HepG2 (cell line): ENCODE measurements around the gene CCSER2. TPM values are rescaled to one million over a fixed set of nuclear protein-coding genes. Genes with fewer than 3 reads are reported as not detected.

ENCODE experiments used
- ATAC-seq: fragments of 200-7000 bp; cut with Tn5 transposase; 3 replicates; pipeline ENCODE4 v1.9.1; 2020; ENCODE audit warnings: mild to moderate bottlenecking, moderate library complexity
- BruUV-seq: library from RNA; stranded (reverse); fragments of 400-500 nt; replicated peaks from 2 replicates; lab custom pipeline; 2021; lab: Mats Ljungman, UMichigan
- CTCF ChIA-PET: fragments of 300-600 bp; formaldehyde crosslinking; extraction: SDS; loops from one replicate; lab custom pipeline; 2021; ENCODE audit warnings: low total read pairs, inconsistent platforms, low intra/inter-chr PET ratio; lab: Yijun Ruan, JAX
- POLR2A ChIA-PET: fragments of 350-600 bp; sonication (Branson Sonifier 250); formaldehyde crosslinking; loops from one replicate; lab custom pipeline; 2020; ENCODE audit warnings: antibody characterized with exemption, inconsistent platforms; lab: Yijun Ruan, JAX
- DNase-seq: peaks from one replicate; pipeline ENCODE4 v3.0.0-alpha.2; 2015; ENCODE audit warnings: low spot score
- FAIRE-seq: peaks from 3 replicates; lab custom pipeline; 2011; peaks lifted over from hg19 to GRCh38; lab: Jason Lieb, UNC
- H2AFZ ChIP-seq: one replicate; pipeline ENCODE4 v1.6.1; 2011; ENCODE audit warnings: low read length, inconsistent platforms
- H3K27ac ChIP-seq: fragments of 300-600 bp; 3 replicates; pipeline ENCODE4 v1.8.0; 2011; ENCODE audit warnings: mixed run types, mild to moderate bottlenecking, mixed read lengths, low read length, inconsistent platforms; ENCODE audit not compliant: insufficient read depth; ENCODE audit errors: extremely low read length
- H3K27me3 ChIP-seq, 2 experiments: fragments of 200-600 bp in 1 of 2; 2 replicates in 1 of 2; 3 replicates in 1 of 2; pipeline versions ENCODE4 v1.6.0 to v1.8.0; 2011; ENCODE audit warnings: low read length in 2 of 2, mild to moderate bottlenecking in 2 of 2, moderate library complexity in 2 of 2, inconsistent platforms in 1 of 2; ENCODE audit not compliant: insufficient read depth in 2 of 2, control insufficient read depth in 1 of 2
- H3K36me3 ChIP-seq, 2 experiments: fragments of 200-600 bp in 1 of 2; replicated peaks in 1 of 2; 2 replicates in 1 of 2; 3 replicates in 1 of 2; pipeline versions ENCODE4 v1.5.1 to v1.8.0; 2011; ENCODE audit warnings: low read length in 2 of 2, inconsistent platforms in 1 of 2; ENCODE audit not compliant: insufficient read depth in 2 of 2, control insufficient read depth in 1 of 2
- H3K4me1 ChIP-seq: 2 replicates; pipeline ENCODE4 v1.5.1; 2012; ENCODE audit warnings: low read length, inconsistent platforms; ENCODE audit not compliant: insufficient read depth
- H3K4me2 ChIP-seq: 2 replicates; pipeline ENCODE4 v1.6.0; 2011; ENCODE audit warnings: low read depth, low read length, inconsistent platforms
- H3K4me3 ChIP-seq, 3 experiments: fragments of 200-600 bp in 1 of 3; sonication (generic), shearing (Covaris generic) in 1 of 3; replicated peaks in 1 of 3; 2 replicates each; pipeline ENCODE4 v1.5.1; 2011 to 2016; ENCODE audit warnings: low read length in 3 of 3, inconsistent platforms in 2 of 3, low read depth in 2 of 3, mild to moderate bottlenecking in 2 of 3, control low read depth in 1 of 3, mixed read lengths in 1 of 3; ENCODE audit not compliant: insufficient read depth in 1 of 3
- H3K79me2 ChIP-seq: one replicate; pipeline ENCODE4 v1.6.1; 2011; ENCODE audit warnings: low read length, inconsistent platforms; ENCODE audit not compliant: insufficient read depth
- H3K9ac ChIP-seq: 2 replicates; pipeline ENCODE4 v1.6.0; 2011; ENCODE audit warnings: mild to moderate bottlenecking, low read depth, low read length, inconsistent platforms; ENCODE audit not compliant: insufficient read depth
- H3K9me3 ChIP-seq: 2 replicates; pipeline ENCODE4 v1.5.1; 2012; ENCODE audit warnings: mild to moderate bottlenecking, low read length
- H4K20me1 ChIP-seq: 2 replicates; pipeline ENCODE4 v1.6.0; 2011; ENCODE audit warnings: inconsistent platforms, mild to moderate bottlenecking, low read length, moderate library complexity; ENCODE audit not compliant: insufficient read depth
- GFI1 ChIP-seq: sonication (generic); formaldehyde crosslinking; IDR thresholded peaks from 2 replicates; pipeline ENCODE4 v1.5.0; 2020; ENCODE audit warnings: missing genetic modification reagents, mild to moderate bottlenecking, borderline replicate concordance
- KLF16 ChIP-seq, 2 experiments: sonication (generic) in 1 of 2; formaldehyde crosslinking in 1 of 2; IDR thresholded peaks; 2 replicates each; pipeline versions ENCODE4 v1.6.1 to v1.8.0; 2016 to 2023; ENCODE audit warnings: missing genetic modification reagents in 2 of 2, missing compliant biosample characterization in 1 of 2
- PAWR ChIP-seq: sonication (generic); formaldehyde crosslinking; IDR thresholded peaks from 2 replicates; pipeline ENCODE4 v1.4.0; 2020; ENCODE audit warnings: missing genetic modification reagents, mild to moderate bottlenecking, borderline replicate concordance
- PHF21A ChIP-seq: sonication (generic); formaldehyde crosslinking; IDR thresholded peaks from 2 replicates; pipeline ENCODE4 v1.5.0; 2020; ENCODE audit warnings: mild to moderate bottlenecking, missing genetic modification reagents
- REXO4 ChIP-seq: sonication (generic); formaldehyde crosslinking; IDR thresholded peaks from 2 replicates; pipeline ENCODE4 v1.8.0; 2022; ENCODE audit warnings: missing genetic modification reagents, mild to moderate bottlenecking, borderline replicate concordance
- YEATS2 ChIP-seq: sonication (generic); formaldehyde crosslinking; IDR thresholded peaks from 2 replicates; pipeline ENCODE4 v1.4.0; 2020; ENCODE audit warnings: missing genetic modification reagents, borderline replicate concordance
- ZGPAT ChIP-seq: IDR thresholded peaks from 2 replicates; pipeline ENCODE4 v1.6.1; 2016; ENCODE audit warnings: mild to moderate bottlenecking
- ZNF354B ChIP-seq: sonication (generic); formaldehyde crosslinking; IDR thresholded peaks from 2 replicates; pipeline ENCODE4 v1.8.0; 2022; ENCODE audit warnings: mild to moderate bottlenecking, missing genetic modification reagents
- ZNF530 ChIP-seq: sonication (generic); formaldehyde crosslinking; IDR thresholded peaks from 2 replicates; pipeline ENCODE4 v1.5.0; 2020; ENCODE audit warnings: low read depth, mild to moderate bottlenecking, missing genetic modification reagents
- ZNF570 ChIP-seq: sonication (generic); formaldehyde crosslinking; IDR thresholded peaks from 2 replicates; pipeline ENCODE4 v1.4.0; 2020; ENCODE audit warnings: mild to moderate bottlenecking, missing genetic modification reagents, borderline replicate concordance
- ZNF619 ChIP-seq: sonication (generic); formaldehyde crosslinking; IDR thresholded peaks from 2 replicates; pipeline ENCODE4 v1.4.0; 2020; ENCODE audit warnings: mild to moderate bottlenecking, missing genetic modification reagents
- WGBS: methylation state at CpG from one replicate; pipeline ENCODE4 v1.1.6; 2017; ENCODE audit warnings: low lambda C conversion rate; 5-methylcytosine and 5-hydroxymethylcytosine counted together
- in situ Hi-C: cut with HindIII; loops from 2 replicates; pipeline ENCODE4 v1.10.0; 2017; ENCODE audit warnings: low pct_unique_long_range_greater_than_20kb; ENCODE audit not compliant: extremely low pct_ligation_motif_present
- intact Hi-C: fragments of 100-400 bp; cut with micrococcal nuclease; formaldehyde crosslinking; loops from one replicate; pipeline ENCODE4 v1.10.0; 2022; ENCODE audit not compliant: unreplicated experiment
- polyA plus RNA-seq, 8 experiments: library from polyadenylated mRNA; depleted of rRNA in 3 of 8; stranded (reverse) in 7 of 8; unstranded in 1 of 8; fragments of >200 nt; fragmentation: Illumina TruSeq in 4 of 8; extraction: Trizol in 4 of 8; gene quantifications; 2 replicates each; pipeline versions ENCODE4 v1.2.1 to v1.2.3, GENCODE V29; 2011 to 2016; ENCODE audit warnings: low read depth in 4 of 8, missing spikeins in 1 of 8, mixed read lengths in 1 of 8; ENCODE audit not compliant: insufficient read depth in 1 of 8
- total RNA-seq, 5 experiments: library from RNA; depleted of rRNA; stranded (reverse); fragments of >200 nt; fragmentation: Illumina TruSeq; extraction: Trizol; gene quantifications; 2 replicates each; pipeline ENCODE4 v1.2.3, GENCODE V29; 2016; ENCODE audit warnings: low read depth in 1 of 5
- TF ChIP-seq, protein P1 (sequence below): sonication (generic); formaldehyde crosslinking; IDR thresholded peaks from 2 replicates; pipeline ENCODE4 v1.4.0; 2020; ENCODE audit warnings: missing genetic modification reagents

The CCSER2 gene
- total and polyA plus RNA-seq, 2 of the 13 experiments (the other 11 are each of a cell fraction or from before 2014, with no cell fraction given) = 13.3 to 17.2 TPM

- TF ChIP-seq YEATS2 = no peak
- TF ChIP-seq PHF21A (CRISPR knock-in tag) = no peak
- TF ChIP-seq PAWR = no peak
- intact Hi-C loops = no loop called here
- in situ Hi-C loops = no loop called here
- ATAC-seq (no peak), DNase-seq (no peak), FAIRE-seq (no peak)
- WGBS = 1% methylated on average over 3 of the region's 4 CpGs
- H3K27me3 ChIP-seq = peaks cover 0 to 9% of the 10 kb centered on the region in 2 experiments; a peak in 2 of 5 replicates
- H3K36me3 ChIP-seq = no peaks in the 10 kb centered on the region
- H3K4me2 ChIP-seq = no peak overlapping the region
- H3K4me1 ChIP-seq = no peaks in the 10 kb centered on the region
- H3K9me3 ChIP-seq = no peaks in the 10 kb centered on the region
- no peak overlapping the region for H3K27ac ChIP-seq
- CTCF ChIA-PET = no interaction called here
- BruUV-seq = no TSS peak
- no peak overlapping the region for H3K4me3 ChIP-seq
- H2AFZ ChIP-seq = no peak overlapping the region
- no peaks in the 10 kb centered on the region for H4K20me1 ChIP-seq
- no peaks in the 10 kb centered on the region for H3K79me2 ChIP-seq
- no peak overlapping the region for H3K9ac ChIP-seq
- POLR2A ChIA-PET = no interaction called here
These were observed 21.5 kb upstream of the CCSER2 start for GRCh38 chr10:84306751-84307384.

DNA sequence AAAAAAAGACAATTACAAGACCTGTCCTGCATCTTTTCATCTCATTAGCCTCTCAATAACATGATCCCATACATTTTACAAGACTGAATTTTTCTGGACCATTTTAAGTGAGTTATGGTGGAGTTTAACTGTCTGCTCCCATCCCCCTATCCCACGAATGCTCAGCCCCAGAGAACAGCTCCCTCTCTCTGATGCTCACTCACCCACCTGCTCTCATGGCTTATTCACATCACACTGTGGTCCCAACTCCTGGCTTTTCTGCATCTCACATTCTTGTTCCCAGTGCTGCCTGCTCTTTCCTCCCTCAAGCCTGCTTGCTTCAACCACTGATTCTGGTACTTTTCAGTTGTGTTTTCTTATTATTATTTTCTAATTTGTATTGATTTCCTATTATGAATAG is 20.4 kb upstream of the CCSER2 start:
- CTCF ChIA-PET = no interaction called here
- H3K9me3 ChIP-seq = no peaks in the 10 kb centered on the region
- in situ Hi-C loops = no loop called here
- TF ChIP-seq GFI1 (CRISPR knock-in tag) = no peak
- TF ChIP-seq ZNF530 (CRISPR knock-in tag) = no peak
- TF ChIP-seq ZNF619 (CRISPR knock-in tag) = no peak
- TF ChIP-seq ZNF570 (CRISPR knock-in tag) = no peak
- TF ChIP-seq KLF16 (CRISPR knock-in tag; IDR thresholded peaks at IDR 0.05) = no peak
- TF ChIP-seq ZNF354B (CRISPR knock-in tag) = no peak
- TF ChIP-seq, protein P1, sequence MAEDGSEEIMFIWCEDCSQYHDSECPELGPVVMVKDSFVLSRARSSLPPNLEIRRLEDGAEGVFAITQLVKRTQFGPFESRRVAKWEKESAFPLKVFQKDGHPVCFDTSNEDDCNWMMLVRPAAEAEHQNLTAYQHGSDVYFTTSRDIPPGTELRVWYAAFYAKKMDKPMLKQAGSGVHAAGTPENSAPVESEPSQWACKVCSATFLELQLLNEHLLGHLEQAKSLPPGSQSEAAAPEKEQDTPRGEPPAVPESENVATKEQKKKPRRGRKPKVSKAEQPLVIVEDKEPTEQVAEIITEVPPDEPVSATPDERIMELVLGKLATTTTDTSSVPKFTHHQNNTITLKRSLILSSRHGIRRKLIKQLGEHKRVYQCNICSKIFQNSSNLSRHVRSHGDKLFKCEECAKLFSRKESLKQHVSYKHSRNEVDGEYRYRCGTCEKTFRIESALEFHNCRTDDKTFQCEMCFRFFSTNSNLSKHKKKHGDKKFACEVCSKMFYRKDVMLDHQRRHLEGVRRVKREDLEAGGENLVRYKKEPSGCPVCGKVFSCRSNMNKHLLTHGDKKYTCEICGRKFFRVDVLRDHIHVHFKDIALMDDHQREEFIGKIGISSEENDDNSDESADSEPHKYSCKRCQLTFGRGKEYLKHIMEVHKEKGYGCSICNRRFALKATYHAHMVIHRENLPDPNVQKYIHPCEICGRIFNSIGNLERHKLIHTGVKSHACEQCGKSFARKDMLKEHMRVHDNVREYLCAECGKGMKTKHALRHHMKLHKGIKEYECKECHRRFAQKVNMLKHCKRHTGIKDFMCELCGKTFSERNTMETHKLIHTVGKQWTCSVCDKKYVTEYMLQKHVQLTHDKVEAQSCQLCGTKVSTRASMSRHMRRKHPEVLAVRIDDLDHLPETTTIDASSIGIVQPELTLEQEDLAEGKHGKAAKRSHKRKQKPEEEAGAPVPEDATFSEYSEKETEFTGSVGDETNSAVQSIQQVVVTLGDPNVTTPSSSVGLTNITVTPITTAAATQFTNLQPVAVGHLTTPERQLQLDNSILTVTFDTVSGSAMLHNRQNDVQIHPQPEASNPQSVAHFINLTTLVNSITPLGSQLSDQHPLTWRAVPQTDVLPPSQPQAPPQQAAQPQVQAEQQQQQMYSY = no peak
- TF ChIP-seq ZGPAT = no peak
- TF ChIP-seq REXO4 (CRISPR knock-in tag) = no peak

More for the DNA sequence above, 20.4 kb upstream of the CCSER2 start:
- no peak overlapping the region for H3K4me2 ChIP-seq
- H3K27me3 ChIP-seq = peaks cover 0 to 9% of the 10 kb centered on the region in 2 experiments; a peak in 2 of 5 replicates
- intact Hi-C loops = no loop called here
- H4K20me1 ChIP-seq = no peaks in the 10 kb centered on the region
- FAIRE-seq (no peak), ATAC-seq (no peak), DNase-seq (no peak)
- POLR2A ChIA-PET = no interaction called here
- H3K36me3 ChIP-seq = no peaks in the 10 kb centered on the region
- H3K4me1 ChIP-seq = no peaks in the 10 kb centered on the region
- WGBS = 0% methylated on average over 1 of the region's 1 CpG
- H3K4me3 ChIP-seq = no peak overlapping the region
- H3K79me2 ChIP-seq = no peaks in the 10 kb centered on the region
- no peak overlapping the region for H3K9ac ChIP-seq
- H3K27ac ChIP-seq = no peak overlapping the region
- H2AFZ ChIP-seq = no peak overlapping the region
- no TSS peak for BruUV-seq
